Adipose tissue (tissue), 3 donors: ENCODE measurements around the gene GJA3. TPM values are rescaled to one million over a fixed set of nuclear protein-coding genes. Genes with fewer than 3 reads are reported as not detected.
"Not testable (repeated sequence)": the region's sequence is repeated elsewhere in the genome, so short reads cannot be mapped to it uniquely, and the experiment has no call there.

Experiments used
- H3K27ac ChIP-seq: one replicate; pipeline ENCODE4 v1.5.1; 2013; ENCODE audit warnings: low read depth, low read length
- WGBS, 3 donors: extraction: QIAGEN DNeasy Blood & Tissue Kit; methylation state at CpG; one replicate each; pipeline ENCODE4 v1.1.7; 2013; 5-methylcytosine and 5-hydroxymethylcytosine counted together
- polyA plus RNA-seq, 3 donors: library from polyadenylated mRNA; stranded (reverse); fragments of 200-250 nt; gene quantifications; one replicate each; pipeline ENCODE4 v1.2.3, GENCODE V29; 2013
- donor health status: healthy with polysubstance abuse.
- donor health status: Bipolar disorder and iron deficiency.
- donor health status: healthy.

The GJA3 gene
- polyA plus RNA-seq, 3 donors: 0.03 to 0.06 TPM; not detected in 1

GRCh38 chr13:20159646-20160305 lies 1.1 kb downstream of the GJA3 start:
- no peak overlapping the region for H3K27ac ChIP-seq
- 25 to 29% (median 25%) methylated on average over 18 of the region's 18 CpGs for WGBS, 3 donors

- no peak overlapping the region for H3K27ac ChIP-seq
- WGBS, 3 donors: 43 to 68% (median 45%) methylated on average over 3 of the region's 3 CpGs
These were observed 3.6 kb downstream of the GJA3 start for GRCh38 chr13:20157151-20157796.

GRCh38 chr13:20156702-20157101 lies 4.2 kb downstream of the GJA3 start:
- WGBS, 3 donors: 25 to 65% (median 35%) methylated on average over 2 of the region's 2 CpGs
- H3K27ac ChIP-seq: no peak overlapping the region

- H3K27ac ChIP-seq: not testable (repeated sequence)
- WGBS, 3 donors: 82 to 90% (median 85%) methylated on average over 2 of the region's 2 CpGs
These were observed 7.6 kb downstream of the GJA3 start for GRCh38 chr13:20153290-20153689.

GRCh38 chr13:20151612-20152011 lies 9.2 kb downstream of the GJA3 start:
- H3K27ac ChIP-seq: no peak overlapping the region
- WGBS, 3 donors: 78 to 82% (median 80%) methylated on average over 11 of the region's 11 CpGs

- no peak overlapping the region for H3K27ac ChIP-seq
- WGBS, 3 donors: 66 to 74% (median 70%) methylated on average over 6 of the region's 6 CpGs
These were observed 9.8 kb downstream of the GJA3 start for GRCh38 chr13:20151016-20151415.

- H3K27ac ChIP-seq: no peak overlapping the region
- 76 to 87% (median 83%) methylated on average over 9 of the region's 9 CpGs for WGBS, 3 donors
These were observed 10.3 kb downstream of the GJA3 start for GRCh38 chr13:20150561-20150960.

- WGBS, 3 donors: 62 to 67% (median 64%) methylated on average over 9 of the region's 9 CpGs
- H3K27ac ChIP-seq: no peak overlapping the region
These were observed 11.1 kb downstream of the GJA3 start for GRCh38 chr13:20149762-20150161.

- WGBS, 3 donors: 82 to 90% (median 86%) methylated on average over 16 of the region's 16 CpGs
- H3K27ac ChIP-seq: no peak overlapping the region
These were observed 12.2 kb downstream of the GJA3 start for GRCh38 chr13:20148501-20149183.

- WGBS, 3 donors: 89 to 95% (median 92%) methylated on average over 1 of the region's 1 CpG
- no peak overlapping the region for H3K27ac ChIP-seq
These were observed 14.5 kb downstream of the GJA3 start for GRCh38 chr13:20146381-20146780.

- WGBS, 3 donors: 75 to 86% (median 78%) methylated on average over 7 of the region's 7 CpGs
- H3K27ac ChIP-seq: no peak overlapping the region
These were observed 15.3 kb downstream of the GJA3 start for GRCh38 chr13:20145521-20145920.

GRCh38 chr13:20144141-20144850 lies 16.6 kb downstream of the GJA3 start:
- 69 to 87% (median 84%) methylated on average over 12 of the region's 12 CpGs for WGBS, 3 donors
- no peak overlapping the region for H3K27ac ChIP-seq

- 84 to 88% (median 87%) methylated on average over 30 of the region's 30 CpGs for WGBS, 3 donors
- no peak overlapping the region for H3K27ac ChIP-seq
These were observed 17.8 kb downstream of the GJA3 start for GRCh38 chr13:20142927-20143480.

GRCh38 chr13:20142023-20142926 lies 18.6 kb downstream of the GJA3 start:
- 25 to 28% (median 26%) methylated on average over 79 to 84 of the region's 84 CpGs for WGBS, 3 donors
- no peak overlapping the region for H3K27ac ChIP-seq

- WGBS, 3 donors: 60 to 73% (median 61%) methylated on average over 14 of the region's 14 CpGs
- no peak overlapping the region for H3K27ac ChIP-seq
These were observed 19.4 kb downstream of the GJA3 start for GRCh38 chr13:20141238-20142022.

GRCh38 chr13:20140487-20140886 lies 20.4 kb downstream of the GJA3 start:
- WGBS, 3 donors: 69 to 78% (median 71%) methylated on average over 4 of the region's 4 CpGs
- no peak overlapping the region for H3K27ac ChIP-seq

- 55 to 76% (median 58%) methylated on average over 2 of the region's 2 CpGs for WGBS, 3 donors
- H3K27ac ChIP-seq: no peak overlapping the region
These were observed 23.0 kb downstream of the GJA3 start for GRCh38 chr13:20137875-20138274.
